ENCODE results near the gene PRKAG1.

DNA sequence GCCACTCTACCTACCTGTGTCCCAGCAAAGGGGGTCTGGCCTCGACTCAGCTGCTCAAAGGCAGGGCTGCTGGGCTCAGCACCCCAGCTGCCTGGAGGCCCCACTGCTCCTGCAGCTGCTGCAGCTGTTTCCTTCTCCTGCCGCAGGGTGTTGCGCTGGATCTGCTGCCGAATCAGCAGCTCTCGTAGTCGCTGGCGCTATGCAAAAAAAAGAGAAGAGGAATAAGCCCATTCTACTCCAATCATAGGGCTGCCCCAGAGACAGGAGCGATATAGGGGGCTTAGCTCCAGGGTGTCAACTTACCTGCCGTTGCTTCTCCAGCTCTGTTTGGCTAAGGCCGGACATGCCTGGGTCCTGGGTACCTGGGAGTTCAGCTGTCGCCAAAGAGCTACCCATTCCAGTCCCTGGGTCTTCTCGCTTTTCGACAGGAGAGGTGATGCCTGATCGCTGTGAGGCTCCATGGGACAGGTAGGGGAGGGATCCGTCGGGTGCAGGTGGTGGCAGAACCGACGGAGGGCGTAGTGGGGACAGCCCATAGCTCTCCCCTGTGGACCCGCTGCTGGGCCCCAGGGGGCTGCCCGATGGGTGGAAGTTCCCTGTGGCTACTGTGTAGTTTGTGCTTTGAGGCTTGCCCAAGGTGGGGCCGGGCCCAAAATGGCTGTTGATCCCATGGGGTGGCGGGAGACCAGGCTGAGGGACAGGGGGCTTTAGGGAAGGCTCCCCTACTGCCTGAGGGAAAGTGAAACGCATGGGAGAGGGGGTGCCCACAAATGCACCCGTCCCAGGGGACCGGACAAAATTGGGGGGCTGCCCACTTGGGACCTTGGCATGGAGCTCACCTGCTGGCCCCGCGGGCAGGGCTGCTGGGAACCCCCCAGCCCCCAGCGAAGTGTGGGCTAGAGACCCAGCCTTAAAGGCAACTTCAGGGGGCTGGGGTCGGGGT, 21.1 kb upstream of the PRKAG1 start:
- TF ChIP-seq CTCF (IDR thresholded peaks at IDR 0.05) (no peak), EZH2 (IDR thresholded peaks at IDR 0.05; ENCODE audit: borderline replicate concordance, insufficient read depth, low read depth, low read length, poor library complexity, severe bottlenecking) (no peak)

Data from B cell (primary cell).